GM21390 (cell line): Measurements from ENCODE around the gene COL6A3.

ENCODE experiments used
- ATAC-seq: cut with Tn5 transposase; IDR thresholded peaks from one replicate; pipeline ENCODE4 v1.9.1; 2021; ENCODE audit not compliant: unreplicated experiment

The COL6A3 gene

DNA sequence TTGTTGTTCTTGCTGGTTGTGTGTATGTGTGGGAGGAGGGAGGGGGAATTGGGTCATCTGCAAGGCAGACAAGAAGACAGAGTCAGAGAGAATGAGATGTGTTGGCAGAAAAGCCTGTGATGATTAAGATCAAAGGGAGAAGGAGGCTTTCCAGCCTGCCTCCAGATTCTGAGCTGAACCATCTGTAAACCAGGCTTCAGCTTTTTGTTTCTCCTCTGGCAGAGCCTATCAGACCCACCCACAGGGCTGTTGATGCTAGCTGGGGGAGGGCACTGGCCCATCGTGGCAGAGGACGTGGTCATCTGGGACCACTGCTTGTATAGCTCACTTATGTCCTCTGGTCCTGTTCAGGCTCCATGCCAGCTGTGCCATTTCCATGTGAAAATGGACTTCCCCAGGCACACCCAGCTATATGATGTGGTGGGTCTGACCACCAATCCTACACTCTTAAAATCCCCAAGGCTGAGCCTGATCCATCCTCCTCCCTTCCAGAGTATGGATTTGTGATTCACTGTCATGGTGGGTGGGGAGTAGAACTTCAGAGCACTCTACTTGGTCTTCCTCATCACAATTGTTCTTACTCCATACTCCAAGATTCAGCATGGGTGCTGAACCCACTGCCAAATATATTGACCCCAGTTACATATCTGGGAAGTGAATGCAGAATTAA, 27.8 kb upstream of the COL6A3 start:
- ATAC-seq: no peak

DNA sequence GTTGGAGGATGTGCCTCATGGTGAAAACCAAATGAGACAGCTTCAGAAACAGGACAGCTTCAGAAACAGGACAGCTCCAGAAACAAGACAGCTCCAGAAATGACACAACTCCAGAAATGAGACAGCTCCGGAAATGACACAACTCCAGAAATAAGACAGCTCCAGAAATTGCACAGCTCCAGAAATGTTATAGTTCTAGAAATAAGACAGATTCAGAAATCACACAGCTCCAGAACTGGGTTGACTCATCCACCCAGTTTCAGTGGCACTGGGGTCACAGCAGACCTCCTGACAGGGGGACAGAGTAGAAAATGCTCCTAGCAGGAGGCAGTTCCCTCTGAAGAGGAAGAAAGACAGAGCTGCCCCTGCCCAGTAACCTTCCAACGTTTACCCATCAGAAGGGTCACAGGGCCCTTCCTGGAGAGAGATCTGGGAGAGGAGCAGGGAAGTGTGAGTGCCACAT, 26.9 kb upstream of the COL6A3 start:
- ATAC-seq: no peak

DNA sequence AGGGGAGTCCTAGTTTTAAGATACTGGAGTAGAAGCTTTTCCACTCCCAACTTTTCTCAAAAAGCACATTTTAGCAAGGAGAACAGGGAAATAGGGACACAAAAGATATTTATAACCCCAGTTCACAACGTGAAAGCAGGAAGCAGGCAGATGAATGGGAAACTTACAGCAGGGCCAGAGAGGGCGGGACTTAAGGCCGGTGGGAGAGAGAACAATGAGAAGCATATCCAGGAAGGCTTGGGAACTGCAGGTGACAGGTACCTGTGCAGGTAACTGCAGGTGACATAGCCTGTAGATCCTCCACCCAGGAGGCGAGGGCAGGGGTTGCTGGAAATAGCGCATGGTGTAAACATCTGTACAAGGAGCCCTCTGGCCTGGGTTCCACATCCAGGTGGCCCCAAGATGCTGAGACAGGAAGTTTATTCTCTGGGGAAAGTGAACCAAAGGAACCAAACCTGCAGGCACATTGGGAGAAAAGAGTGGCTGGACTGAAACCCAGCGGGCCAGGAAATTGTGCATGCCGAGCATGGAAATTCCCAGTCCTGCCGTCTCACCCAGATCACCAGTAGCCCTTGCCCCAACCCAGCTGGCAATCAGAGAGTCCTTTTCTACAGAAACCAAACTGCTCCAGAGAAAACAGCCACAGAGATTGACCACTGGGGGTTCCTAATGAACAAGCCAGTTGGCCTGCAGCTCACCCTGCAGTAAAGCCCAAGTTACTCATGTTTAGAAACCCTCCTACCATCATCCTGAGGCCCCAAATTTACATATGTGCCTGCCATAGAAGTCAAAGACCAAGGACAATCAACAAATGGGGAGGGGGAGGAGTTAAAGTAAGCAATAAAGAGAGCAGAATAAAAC, 24.3 kb upstream of the COL6A3 start:
- ATAC-seq: no peak

DNA sequence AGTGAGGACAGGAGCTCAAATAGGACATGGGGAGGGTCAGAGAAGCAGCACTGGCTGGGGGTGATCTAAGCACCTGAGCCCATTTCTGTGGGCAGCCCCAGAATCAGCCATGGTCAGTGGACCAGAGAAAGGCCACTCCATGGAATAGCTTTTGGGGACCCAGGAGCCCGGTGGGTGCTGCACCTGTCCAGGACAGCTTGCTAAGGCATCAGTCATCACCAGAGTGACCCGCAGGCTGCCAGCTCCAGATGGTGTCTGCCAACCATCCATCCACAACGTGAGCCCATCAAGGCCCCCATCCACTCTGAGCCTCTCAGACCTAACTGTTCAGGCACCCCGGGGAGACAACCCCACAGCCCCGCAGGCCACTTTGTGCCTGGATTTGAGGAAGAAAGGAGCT, 23.6 kb upstream of the COL6A3 start:
- no peak for ATAC-seq

DNA sequence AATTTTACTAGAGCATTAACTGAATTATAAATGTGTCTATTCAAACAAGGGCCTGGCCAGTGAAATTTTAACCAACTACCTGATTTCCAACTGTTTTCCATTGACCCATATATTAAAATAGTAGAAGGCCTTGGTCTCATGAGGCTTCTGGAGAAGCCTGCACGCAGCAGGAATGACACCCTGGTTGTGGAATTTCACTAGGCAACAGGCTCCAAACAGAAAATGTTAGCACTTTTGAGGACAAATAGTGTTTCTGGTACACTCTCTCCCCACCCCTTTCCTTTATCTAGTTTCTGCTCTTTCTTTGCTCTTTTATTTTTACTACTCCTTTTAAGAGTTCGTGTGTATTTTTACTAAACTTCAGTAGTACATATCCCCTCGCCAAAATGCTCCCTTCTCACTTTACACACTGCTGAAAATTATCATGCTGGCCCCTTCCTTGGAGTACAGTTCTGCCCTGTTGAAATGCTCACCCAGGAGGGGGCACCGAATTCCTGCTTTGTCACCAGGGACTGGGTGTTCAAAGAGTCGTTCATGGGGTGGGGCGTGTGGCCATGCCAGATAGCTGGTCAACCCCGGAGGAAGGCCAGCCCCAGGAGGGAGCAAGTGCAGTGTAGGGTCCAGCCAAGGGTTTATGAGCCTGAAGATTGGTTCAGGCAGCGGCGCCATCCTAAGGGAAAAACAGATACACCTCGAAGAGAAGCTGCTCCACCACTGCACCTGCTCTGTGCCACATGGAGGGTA, 22.1 kb upstream of the COL6A3 start:
- ATAC-seq: no peak

DNA sequence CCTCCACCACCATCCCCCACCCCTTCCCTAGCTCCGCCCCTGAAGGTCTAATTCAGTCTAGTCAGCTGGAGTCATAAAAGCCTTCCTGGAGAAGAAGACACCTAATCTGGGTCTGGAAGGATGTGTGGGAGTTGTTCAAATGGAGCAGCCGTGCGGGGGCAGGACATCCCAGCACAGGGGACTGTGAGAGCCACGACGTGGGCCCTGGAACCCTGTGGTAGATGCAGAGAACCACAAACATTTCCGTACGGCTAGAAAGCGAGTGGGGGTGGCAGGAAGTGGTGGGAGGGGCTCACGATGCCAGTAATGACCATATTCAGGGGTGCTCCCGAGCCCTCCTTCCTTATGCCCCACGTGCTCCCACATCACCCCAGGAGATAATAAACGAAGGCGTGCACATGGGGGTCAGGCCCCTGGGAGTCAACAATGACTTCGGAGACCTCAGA, 20.9 kb upstream of the COL6A3 start:
- peak; percentile 60 for ATAC-seq

DNA sequence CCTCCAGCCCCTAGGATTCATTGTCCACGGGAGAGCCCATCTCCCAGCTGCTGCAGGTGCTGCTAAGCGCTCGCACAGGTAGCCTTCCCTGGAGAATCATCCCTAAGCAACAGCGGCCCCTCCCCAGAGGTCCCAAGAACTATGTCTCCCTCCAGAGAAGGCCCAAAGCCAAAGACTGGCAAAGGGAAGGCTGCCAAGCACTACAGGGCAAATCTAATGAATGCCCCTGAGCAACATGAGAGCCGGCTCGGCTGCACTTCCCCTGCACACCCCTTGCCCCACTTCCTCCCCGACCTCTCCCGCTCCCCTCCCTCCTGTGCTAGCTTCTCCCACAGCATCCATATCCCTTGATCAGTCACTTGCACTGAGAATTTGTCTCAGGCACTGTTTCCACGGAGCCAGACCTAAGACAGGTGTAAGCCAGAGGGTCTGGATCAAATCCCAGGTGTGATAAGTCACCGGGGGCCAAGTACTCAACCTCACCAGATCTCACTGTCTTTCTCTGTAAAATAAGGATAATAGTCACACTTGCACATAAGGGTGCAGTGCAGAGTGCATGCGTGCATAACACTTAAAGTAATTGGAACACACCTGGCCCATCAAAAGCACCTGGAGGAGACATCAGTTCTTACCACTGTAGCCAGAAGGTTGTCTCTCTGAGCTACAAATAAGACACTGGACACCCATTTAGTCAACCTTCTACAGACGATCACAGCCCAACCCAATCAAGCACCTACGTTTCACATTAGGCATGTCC, 20.1 kb upstream of the COL6A3 start:
- no peak for ATAC-seq

DNA sequence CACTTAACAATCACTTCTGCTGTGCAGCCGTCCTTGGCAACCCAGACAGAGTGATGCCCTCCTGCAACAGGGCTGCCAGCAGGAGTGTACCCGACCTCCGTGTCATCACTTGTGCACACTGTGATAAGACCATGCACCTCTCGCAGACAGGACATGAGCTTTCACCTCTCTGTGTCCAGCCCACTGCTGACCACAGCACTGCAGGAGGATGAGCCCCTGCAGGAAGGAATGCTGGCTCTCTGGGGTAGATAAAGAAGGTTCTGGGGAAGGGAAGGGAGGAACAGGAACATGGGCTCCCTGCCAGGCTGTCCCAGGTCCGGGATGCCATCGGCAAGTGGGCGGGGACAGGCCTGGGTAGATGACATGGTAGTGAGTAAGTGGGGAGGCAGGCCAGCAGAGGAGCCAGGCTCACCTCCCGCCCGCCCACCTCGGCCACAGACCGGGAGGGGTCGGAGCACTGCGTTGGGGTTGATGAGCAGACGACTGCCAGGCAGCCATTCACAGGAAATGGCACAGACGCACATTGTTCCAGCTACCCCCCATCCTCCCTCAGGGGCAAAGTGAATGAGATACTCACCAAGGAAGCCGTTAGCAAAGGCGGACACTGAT, 18.6 kb upstream of the COL6A3 start:
- no peak for ATAC-seq

DNA sequence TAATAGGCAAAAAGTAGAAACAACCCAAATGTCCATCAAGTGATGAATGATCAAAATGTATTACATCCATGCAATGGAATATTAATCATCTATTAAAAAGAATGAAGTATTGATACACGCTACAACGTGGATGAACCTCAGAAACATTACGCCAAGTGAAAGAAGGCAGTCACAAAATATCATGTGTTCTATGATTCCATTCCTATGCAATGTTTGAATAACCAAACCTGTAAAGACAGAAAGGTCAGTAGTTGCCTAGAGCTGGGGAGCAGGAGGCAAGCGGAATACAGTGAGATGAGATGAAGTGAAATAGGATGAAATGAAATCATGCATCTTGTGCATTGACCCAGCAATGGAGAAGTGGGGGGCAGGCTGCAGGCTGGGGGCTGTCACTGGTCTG, 17.9 kb upstream of the COL6A3 start:
- no peak for ATAC-seq

DNA sequence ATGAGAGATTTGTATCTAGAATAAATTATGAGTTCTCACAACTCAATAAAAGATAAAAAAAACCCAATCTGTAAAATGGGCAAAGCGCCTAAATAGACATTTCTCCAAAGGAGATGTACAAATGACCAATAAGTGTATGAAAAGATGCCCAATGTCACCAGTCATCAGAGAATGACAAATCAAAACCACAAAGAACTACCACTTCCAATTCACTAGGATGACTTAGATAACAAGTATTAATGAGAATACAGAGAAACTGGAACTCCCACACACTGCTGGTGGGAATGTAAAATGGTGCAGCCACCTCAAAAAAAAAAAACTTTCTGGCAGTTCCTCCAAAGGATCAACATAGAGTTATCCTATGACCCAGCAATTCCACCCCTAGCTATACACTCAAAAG, 17.4 kb upstream of the COL6A3 start:
- ATAC-seq: no peak

DNA sequence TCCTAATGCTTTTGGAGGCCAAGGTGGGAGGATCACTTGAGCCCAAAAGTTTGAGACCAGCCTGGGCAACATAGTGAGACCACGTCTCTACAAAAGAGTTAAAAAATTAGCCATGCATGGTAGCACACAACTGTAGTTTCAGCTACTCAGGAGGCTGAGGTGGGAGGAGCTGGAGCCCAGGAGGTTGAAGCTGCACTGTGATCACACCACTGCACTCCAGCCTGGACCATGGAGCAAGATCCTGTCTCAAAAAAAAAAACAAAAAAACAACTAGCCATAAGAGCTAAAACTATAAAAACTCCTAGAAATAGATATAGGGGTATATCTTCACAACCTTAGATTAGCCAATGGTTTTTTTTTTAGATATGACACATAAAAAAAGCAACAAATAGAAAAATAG, 16.9 kb upstream of the COL6A3 start:
- no peak for ATAC-seq

DNA sequence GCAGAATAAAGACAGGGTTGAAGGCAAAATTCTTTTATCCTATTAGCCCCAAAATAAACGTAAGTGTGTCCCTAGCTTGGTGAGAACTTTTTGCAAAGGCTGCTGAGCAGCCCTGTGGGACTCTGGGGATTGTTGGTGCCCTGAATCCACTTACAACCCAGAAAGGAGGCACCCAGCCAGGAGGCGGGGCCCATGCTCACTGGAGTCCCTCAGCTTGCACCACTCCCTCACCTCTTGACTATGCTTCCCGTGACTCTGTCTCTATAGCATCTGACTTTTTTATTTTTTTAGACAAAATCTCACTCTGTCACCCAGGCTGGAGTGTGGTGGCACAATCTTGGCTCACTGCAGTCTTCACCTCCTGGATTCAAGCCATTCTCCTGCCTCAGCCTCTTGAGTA, 15.8 kb upstream of the COL6A3 start:
- no peak for ATAC-seq

DNA sequence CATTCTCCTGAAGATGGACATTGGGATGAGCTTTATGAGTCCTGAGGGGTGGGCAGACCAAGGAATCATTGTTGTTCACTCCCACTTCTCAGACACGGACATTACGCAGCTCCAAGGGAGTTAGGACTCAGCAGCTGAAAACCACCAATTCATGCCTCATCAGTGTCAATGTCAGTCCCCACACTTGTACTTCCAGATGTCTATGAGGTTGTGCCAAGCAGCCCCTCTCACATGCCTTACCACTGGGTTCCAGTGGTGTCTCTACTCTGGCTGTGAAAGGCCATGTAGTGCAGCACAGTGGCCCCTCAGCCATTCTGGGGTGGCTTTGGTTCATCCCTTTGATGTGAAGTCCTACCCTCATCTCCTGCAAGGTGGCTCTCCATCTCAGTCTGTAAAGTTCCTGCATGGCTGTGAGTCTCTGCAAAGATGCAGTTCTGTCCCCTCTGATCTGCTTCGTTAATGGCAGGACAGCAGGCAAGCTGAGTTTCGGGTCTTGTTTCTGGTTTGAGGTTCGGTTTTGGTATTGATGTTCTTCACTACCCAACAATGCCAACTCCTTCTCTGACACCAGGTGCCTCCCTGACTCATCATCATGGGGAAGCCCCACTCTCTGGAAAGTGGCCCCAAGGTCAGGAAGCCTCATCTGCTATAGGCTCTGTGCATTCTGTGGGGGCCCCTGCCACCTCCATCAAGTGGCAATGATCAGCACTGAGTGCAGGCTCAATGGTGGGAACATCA, 14.0 kb upstream of the COL6A3 start:
- no peak for ATAC-seq

DNA sequence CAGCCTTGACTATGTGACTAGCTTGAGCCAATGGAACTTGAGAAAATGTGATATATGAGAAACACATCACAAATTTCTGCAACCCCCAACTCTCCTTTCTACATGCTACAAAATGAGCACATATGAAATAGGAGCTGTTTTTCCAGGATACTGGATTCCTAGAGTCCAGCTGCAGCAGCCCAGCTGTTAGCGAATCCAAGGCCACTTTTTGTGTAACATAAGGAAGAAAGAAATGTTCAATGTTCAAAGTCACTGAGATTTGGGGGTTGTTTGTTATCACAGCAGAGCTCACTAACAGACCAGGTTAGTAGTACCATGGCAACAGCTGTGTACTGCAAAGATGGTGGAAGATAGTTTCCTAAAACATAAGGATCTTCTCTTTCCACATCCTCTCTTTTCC, 12.6 kb upstream of the COL6A3 start:
- ATAC-seq: no peak

DNA sequence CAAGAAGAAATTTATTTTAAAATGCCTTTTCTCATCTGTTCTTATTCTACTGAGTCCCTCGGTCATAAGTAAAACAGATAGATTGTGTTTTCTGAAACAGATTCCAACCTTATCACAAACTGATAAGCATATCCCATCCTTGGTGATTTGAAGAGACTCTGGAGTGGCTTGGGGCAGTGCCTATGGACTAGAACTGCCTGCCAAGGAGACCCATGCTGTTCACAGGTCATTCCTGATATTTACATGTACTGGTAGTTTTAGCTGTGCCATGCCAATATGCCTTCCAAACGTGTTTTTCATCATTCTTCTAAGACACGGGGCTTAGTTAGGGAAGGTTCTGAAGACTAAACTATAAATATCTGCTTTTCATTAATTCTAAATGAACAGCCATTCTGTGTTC, 11.4 kb upstream of the COL6A3 start:
- ATAC-seq: no peak

DNA sequence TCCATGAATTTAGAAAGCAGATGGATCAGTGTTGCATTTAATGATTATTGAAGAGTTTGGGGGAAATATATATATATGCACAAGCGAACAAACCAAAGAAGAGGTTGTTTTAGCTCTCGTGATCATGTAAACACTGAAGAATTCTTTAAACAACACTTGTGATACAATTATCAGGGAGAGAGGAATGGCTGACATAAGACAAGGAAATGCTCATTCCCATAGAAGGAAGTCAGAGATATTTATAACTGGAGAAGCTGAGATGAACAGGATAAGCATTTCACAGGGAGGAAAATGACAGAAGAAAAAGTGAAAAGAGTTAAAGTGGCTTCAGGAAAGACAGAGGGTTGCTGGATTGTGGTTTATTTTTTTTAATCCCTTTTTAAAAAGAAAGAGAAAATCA, 10.6 kb upstream of the COL6A3 start:
- no peak for ATAC-seq

DNA sequence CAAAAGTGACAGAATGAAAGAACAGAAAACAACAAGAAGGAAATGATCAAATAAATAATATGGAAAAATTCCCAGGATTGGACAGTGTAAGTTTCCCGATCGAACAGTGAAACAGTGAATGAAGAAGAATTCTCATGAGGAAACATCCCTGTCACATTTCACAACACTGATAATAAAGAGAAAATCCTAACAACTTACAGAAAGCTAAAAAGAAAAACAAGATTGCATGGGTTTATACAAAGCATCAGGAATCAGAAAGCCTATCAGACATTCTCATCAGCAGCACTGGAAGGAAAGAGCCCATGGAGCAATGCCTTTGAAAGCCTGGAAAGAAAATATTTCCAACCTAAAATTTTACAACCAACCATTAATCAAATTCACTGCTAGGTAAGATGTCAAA, 9.9 kb upstream of the COL6A3 start:
- no peak for ATAC-seq

DNA sequence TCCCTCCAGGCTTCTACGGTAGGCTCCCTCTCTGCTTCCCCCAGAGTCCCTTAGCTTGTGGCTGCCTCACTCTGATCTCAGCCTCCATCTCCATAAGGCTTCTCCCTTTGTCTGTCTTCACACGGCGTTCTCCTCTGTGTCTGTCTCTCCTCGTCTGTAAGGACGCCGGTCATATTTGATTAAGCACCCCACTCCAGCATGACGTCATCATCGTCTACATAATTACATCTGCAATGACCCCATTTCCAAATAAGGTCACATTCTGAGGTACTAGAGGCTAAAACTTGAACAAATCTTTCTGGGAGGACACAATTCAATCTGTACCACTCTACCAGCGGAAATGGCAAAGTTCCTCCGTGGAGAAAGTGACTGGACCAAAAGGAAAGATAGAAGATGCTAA, 8.3 kb upstream of the COL6A3 start:
- ATAC-seq: no peak

DNA sequence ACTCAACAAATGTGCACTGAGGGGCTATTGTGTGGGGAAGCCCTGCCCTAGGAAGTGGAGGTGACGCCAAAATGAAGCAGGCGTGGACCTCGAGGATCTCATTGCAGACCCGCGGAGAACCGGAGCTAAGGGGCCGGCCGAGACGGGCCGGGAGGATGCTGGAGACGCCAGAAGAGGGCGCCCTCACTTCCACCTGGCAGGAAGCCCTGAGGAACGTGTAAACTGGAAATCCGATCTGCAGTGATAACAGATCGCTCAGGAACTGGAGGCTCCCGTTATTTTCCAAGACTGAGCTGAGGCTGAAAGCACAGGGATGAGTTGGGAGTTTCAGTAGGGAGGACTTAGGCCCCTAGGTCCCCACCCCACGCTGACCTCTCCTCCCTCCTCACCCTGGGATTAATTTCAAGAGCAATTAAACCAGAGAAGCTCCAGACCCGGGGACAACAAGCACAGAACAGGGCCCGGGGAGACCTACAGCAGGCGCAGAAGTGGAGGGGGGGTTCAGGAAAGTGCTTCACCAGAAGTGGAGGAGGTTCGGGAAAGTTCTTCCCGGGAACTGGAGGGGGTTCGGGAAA, 7.7 kb upstream of the COL6A3 start:
- no peak for ATAC-seq

DNA sequence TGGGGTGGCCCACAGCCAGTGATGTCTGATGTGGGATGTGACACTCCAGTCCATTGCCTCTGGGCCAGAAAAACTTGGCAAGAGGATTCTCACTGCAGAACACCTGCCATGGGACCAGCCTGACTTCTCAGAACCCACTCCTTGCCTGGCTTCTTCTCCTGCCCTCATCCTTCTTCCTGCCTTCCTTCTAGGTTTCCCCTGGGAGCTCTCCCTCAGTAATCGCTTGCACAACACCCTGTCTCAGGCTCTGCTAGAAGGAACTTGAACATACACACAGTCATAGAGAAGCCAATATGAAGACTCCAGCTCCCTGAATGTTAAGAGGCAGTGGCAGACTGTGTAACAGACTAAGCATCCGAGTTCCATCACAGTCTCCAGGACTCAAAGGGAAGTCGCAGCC, 4.3 kb upstream of the COL6A3 start:
- no peak for ATAC-seq
